Psoas muscle (tissue), 8 donors: ENCODE results near the gene GVQW3. TPM values are rescaled to one million over a fixed set of nuclear protein-coding genes. Genes with fewer than 3 reads are reported as not detected.
A peak's percentile ranks its signal among the peaks of the same experiment; 100 is the strongest.

Source experiments
- ATAC-seq, 4 donors: fragments of 200-7000 bp; cut with Tn5 transposase; one replicate each; pipeline ENCODE4 v1.9.1; 2020; ENCODE audit warnings: moderate library complexity in 3 of 4, mild to moderate bottlenecking in 2 of 4
- DNase-seq, 2 donors: peaks; one replicate each; pipeline ENCODE4 v3.0.0-alpha.2; 2020
- H3K27ac ChIP-seq: fragments of 200-600 bp; one replicate; pipeline ENCODE4 v1.8.0; 2022
- H3K27me3 ChIP-seq, 3 donors: fragments of 200-600 bp in 1 of 3; one replicate each; pipeline versions ENCODE4 v1.6.1 to v1.8.0; 2013 to 2022; ENCODE audit warnings: low read length in 2 of 3, mild to moderate bottlenecking in 2 of 3, moderate library complexity in 1 of 3; ENCODE audit not compliant: insufficient read depth in 3 of 3
- H3K36me3 ChIP-seq, 2 donors: fragments of 200-600 bp in 1 of 2; one replicate each; pipeline versions ENCODE4 v1.6.1 to v1.8.0; 2013 to 2022; ENCODE audit warnings: low read depth in 1 of 2, mild to moderate bottlenecking in 1 of 2, moderate library complexity in 1 of 2; ENCODE audit not compliant: insufficient read depth in 1 of 2
- H3K4me1 ChIP-seq: fragments of 200-600 bp; one replicate; pipeline ENCODE4 v1.8.0; 2022
- H3K4me3 ChIP-seq: fragments of 200-600 bp; one replicate; pipeline ENCODE4 v1.8.0; 2022; ENCODE audit warnings: mild to moderate bottlenecking
- H3K9me3 ChIP-seq: fragments of 200-600 bp; one replicate; pipeline ENCODE4 v1.8.0; 2022
- CTCF ChIP-seq: fragments of 200-600 bp; IDR thresholded peaks from one replicate; pipeline ENCODE4 v1.8.0; 2022; ENCODE audit warnings: antibody characterized with exemption
- WGBS, 3 donors: extraction: QIAGEN DNeasy Blood & Tissue Kit; methylation state at CpG; one replicate each; pipeline versions ENCODE4 v1.1.6 to v1.1.7; 2013; 5-methylcytosine and 5-hydroxymethylcytosine counted together
- intact Hi-C, 2 donors: fragments of 100-400 bp; cut with DNase I; formaldehyde crosslinking; loops; one replicate each; pipeline versions ENCODE4 v1.11.0 to v1.14.2; 2022
- polyA plus RNA-seq, 3 donors: library from polyadenylated mRNA; stranded (reverse); fragments of 200-250 nt; gene quantifications; one replicate each; pipeline ENCODE4 v1.2.3, GENCODE V29; 2013
- total RNA-seq, 4 donors: library from RNA; stranded (reverse); fragmentation: NEBNext Ultra II Directional in 2 of 4; extraction: Animal tissue kit (Norgen Biotek cat#: 25700) in 2 of 4; gene quantifications; one replicate each; pipeline versions ENCODE4 v1.2.1 to v1.2.4, GENCODE V29; 2021 to 2023
- donor health status: healthy with polysubstance abuse.
- donor health status: DM: no; HTN: no; CAD: no; lungs with moderate emphysema.
- donor health status: Bipolar disorder and iron deficiency.
- donor health status: healthy.
- donor health status: DM: yes; HTN: yes; CAD: no.
- donor health status: DM: no; HTN: no; CAD: no.
- donor health status: DM: no; HTN: no; CAD: no.
- donor health status: DM: yes; HTN: yes; CAD: no.

The GVQW3 gene
- total and polyA plus RNA-seq, 7 donors, result 0.17 to 2.7 (median 0.48) TPM

DNA sequence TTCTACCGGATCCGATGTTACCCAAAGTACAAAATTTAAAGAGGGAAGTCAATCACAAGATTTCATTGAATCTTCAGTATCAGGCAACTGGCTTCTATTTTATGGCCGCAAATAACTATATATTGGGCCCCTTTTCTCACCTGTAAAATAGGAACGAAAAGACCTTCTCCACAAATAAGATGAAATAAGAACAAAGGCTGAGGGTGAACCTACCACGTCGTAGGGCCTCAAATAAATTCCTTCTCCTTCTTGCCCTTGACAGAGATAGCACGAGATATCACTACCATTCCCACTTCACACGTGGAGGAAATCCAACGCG, 62.9 kb downstream of the GVQW3 start:
- DNase-seq (no peak), ATAC-seq (no peak)
- Histone ChIP-seq H3K9me3 (no peaks in the 10 kb centered on the region), H3K4me3 (peak overlapping the region; percentile 96), H3K27ac (peak overlapping the region; percentile 91), H3K4me1 (no peaks in the 10 kb centered on the region), H3K27me3 (no peaks in the 10 kb centered on the region), H3K36me3 (peaks cover 0 to 29% of the 10 kb centered on the region in 2 donors)
- 0 to 1% (median 0%) methylated on average over 10 of the region's 10 CpGs for WGBS, 3 donors
- intact Hi-C loops, result loop anchor here (1.0 to 10.0 kb wide), 4 partner anchors 62 to 237 kb away; partner anchors contain the start of genes GVQW3 (in 1 of the 2), THAP12 (in 1 of the 2) and WNT11 (in 1 of the 2)
- TF ChIP-seq CTCF, result no peak

DNA sequence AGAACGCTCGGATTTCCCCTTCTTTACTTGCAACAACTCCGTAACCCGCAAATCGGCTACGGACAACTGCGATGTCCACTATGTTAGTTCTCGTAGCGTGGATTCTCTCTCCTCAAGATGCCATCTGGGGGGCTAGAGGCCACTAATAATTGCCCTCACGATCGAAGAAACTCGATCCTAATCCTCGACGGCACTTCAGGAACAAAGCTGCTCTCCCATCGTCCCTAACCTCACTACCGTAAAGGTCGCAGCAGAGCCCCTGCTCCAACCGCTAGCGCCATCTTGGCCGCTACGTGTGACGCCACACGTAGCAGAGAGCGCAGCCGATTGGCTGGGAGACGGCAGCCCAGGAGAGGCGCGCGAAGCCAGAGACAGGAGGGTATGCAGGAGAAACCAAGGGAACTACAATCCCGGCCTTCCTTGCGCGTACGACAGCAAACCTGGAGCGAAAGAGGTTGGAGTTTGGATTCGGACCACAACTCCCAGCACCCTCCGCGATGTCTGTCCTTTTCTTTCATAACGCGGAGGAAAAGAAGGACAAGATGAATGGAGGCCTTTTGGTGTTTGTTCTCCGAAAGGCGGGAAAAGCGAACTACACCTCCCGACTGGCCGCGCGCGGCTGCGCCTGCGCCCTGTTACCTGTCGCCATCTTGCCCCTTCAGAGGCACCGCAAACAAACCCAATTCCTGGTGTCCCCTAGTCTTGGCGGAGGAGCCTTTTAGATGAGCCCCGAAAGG, 63.4 kb downstream of the GVQW3 start, which contains the start of gene EMSY:
Gene EMSY, plus strand, starts transcription at position 635 of the 737 bp plus-strand sequence. CDS start 1,921 bp downstream, outside the sequence.
- no peaks in the 10 kb centered on the region for H3K4me1 ChIP-seq
- DNase-seq (peak; percentile 95 to 98), ATAC-seq (peak; percentile 95 to 97 (median 97))
- peaks cover 0 to 35% of the 10 kb centered on the region in 2 donors for H3K36me3 ChIP-seq
- TF ChIP-seq CTCF, result no peak
- intact Hi-C loops, result loop anchor here (1.0 to 10.0 kb wide), 4 partner anchors 62 to 237 kb away; partner anchors contain the start of genes GVQW3 (in 1 of the 2), THAP12 (in 1 of the 2) and WNT11 (in 1 of the 2)
- H3K4me3 ChIP-seq, result peak within 1 kb of the TSS; percentile 96
- no peaks in the 10 kb centered on the region for H3K27me3 ChIP-seq
- H3K9me3 ChIP-seq, result no peaks in the 10 kb centered on the region
- 0% methylated on average over 52 to 53 of the region's 53 CpGs for WGBS, 3 donors
- peak within 1 kb of the TSS; percentile 91 for H3K27ac ChIP-seq

DNA sequence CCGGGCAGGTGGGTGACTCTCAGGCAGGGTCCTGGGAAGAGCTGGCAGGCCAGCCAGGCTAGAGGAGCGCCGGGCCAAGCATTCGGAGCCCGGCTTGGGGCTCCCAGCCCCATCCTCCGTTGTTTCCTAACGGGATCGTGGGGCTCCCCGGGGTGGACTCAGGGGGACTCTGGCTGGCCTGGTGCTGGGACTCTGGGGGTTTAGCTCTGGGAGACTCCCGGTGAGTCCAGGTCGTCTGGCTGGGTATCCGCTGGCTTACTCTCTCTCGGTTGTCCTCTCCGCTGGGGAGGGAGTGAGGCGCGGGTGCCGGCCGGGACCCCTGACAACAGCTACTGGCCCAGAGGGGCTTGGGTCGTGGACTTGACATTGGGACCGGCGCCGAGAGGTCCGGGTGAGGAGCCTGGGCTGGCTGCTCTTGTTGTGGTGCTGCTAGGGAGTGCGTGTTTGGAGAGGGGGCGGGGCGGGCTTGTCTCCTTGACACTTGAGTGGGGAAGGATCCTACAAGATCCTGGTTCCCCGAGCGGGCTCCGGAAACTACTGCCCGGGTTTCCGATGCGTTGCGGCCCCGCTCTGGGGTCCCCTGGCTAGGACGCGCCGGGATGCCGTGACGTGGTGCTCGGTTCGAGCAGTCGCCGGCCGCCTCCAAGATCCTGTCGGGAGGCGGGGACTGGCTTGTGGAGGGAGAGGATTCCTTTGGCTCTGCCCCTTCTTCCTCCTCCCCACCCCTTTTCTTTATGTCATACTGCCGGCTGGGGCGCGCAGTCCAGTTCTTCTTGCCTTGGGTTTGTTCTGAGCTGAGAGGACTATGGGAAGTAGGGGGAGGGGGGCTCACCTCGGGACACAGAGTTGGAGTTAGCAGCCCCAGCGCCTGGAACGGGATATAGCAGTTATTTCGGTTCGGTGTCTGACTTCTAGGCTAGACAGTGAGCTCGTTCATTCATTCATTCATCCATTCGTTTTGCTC, 64.3 kb downstream of the GVQW3 start:
- Histone ChIP-seq H3K9me3 (no peaks in the 10 kb centered on the region), H3K27ac (peak overlapping the region; percentile 91), H3K4me3 (peak overlapping the region; percentile 96), H3K36me3 (peaks cover 0 to 43% of the 10 kb centered on the region in 2 donors), H3K27me3 (no peaks in the 10 kb centered on the region), H3K4me1 (no peaks in the 10 kb centered on the region)
- 0 to 1% (median 0%) methylated on average over 54 to 56 of the region's 56 CpGs for WGBS, 3 donors
- intact Hi-C loops, result loop anchor here (2.0 to 10.0 kb wide), 2 partner anchors 65 to 211 kb away; partner anchors contain the start of genes GVQW3 (in 1 of the 2) and THAP12 (in 1 of the 2)
- peak; percentile 42 to 69 (median 50) for ATAC-seq
- peak; percentile 72 to 83 for DNase-seq
- no peak for TF ChIP-seq CTCF

DNA sequence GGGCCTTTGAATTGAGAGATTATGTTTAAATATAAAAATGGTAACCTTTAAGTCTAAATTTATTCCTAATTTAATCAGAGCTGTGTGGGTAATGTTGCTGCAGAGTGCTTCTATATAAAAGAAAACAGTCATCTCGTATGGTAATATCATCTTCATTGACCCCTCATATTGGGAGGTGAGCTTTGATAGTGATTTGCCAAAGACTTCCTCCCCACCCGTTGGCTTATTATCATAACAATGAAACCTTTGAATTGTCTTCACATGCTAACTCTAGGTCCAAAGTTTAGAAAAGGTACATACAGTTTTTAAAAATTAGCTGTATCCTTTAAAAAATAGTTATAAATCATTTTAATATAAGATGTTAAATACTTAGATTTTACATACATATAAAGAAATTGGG, 67.4 kb downstream of the GVQW3 start:
- no peak overlapping the region for H3K4me3 ChIP-seq
- H3K36me3 ChIP-seq, result peaks cover 0 to 66% of the 10 kb centered on the region in 2 donors
- no peaks in the 10 kb centered on the region for H3K27me3 ChIP-seq
- no peak overlapping the region for H3K27ac ChIP-seq
- ATAC-seq (no peak), DNase-seq (no peak)
- H3K4me1 ChIP-seq, result no peaks in the 10 kb centered on the region
- no peaks in the 10 kb centered on the region for H3K9me3 ChIP-seq
- no peak for TF ChIP-seq CTCF
- intact Hi-C loops, result loop anchor here in 1 of 2 donors (10.0 kb wide), 1 partner anchor 214 kb away; no protein-coding TSS in a partner anchor
- WGBS, 3 donors, result 39 to 47% (median 44%) methylated on average over 2 of the region's 2 CpGs
